Measurements from ENCODE around the gene PRTFDC1.

- TF ChIP-seq GATA2 (IDR thresholded peaks at IDR 0.05; ENCODE audit: low read depth, low read length) (no peak), GATA3 (IDR thresholded peaks at IDR 0.05; ENCODE audit: low read depth, low read length) (no peak)
Measured at GRCh38 chr10:24938076-24938475, 14.3 kb downstream of the PRTFDC1 start.

Data from SH-SY5Y (cell line).